WTC11 (cell line): ENCODE measurements around the gene SAPCD2. TPM values are rescaled to one million over a fixed set of nuclear protein-coding genes. Genes with fewer than 3 reads are reported as not detected.

Source experiments
- ATAC-seq: fragments of 200-7000 bp; cut with Tn5 transposase; 2 replicates; pipeline ENCODE4 v1.10.0; 2021; ENCODE audit warnings: mild to moderate bottlenecking, moderate library complexity
- CTCF ChIA-PET: fragments of 300-600 bp; sonication (Branson Sonifier 250); formaldehyde crosslinking; loops from one replicate; lab custom pipeline; 2021; ENCODE audit warnings: antibody characterized with exemption; lab: Charles Lee
- POLR2A ChIA-PET: fragments of 350-600 bp; sonication (Branson Sonifier 250); formaldehyde crosslinking; loops from one replicate; lab custom pipeline; 2021; ENCODE audit warnings: antibody characterized with exemption; lab: Charles Lee
- DNase-seq: peaks from one replicate; pipeline ENCODE4 v3.0.0; 2021; ENCODE audit warnings: low spot score
- H3K27ac Mint-ChIP-seq: 2 replicates; pipeline ENCODE4 v1.8.0; 2021; ENCODE audit warnings: mixed read lengths
- H3K27me3 Mint-ChIP-seq: 2 replicates; pipeline ENCODE4 v1.8.0; 2021; ENCODE audit warnings: low read depth, mild to moderate bottlenecking, moderate library complexity, mixed read lengths
- H3K36me3 Mint-ChIP-seq: 2 replicates; pipeline ENCODE4 v1.8.0; 2021; ENCODE audit warnings: mixed read lengths
- H3K4me1 Mint-ChIP-seq: 2 replicates; pipeline ENCODE4 v1.8.0; 2022; ENCODE audit warnings: mixed read lengths
- H3K4me3 Mint-ChIP-seq: 2 replicates; pipeline ENCODE4 v1.8.0; 2021; ENCODE audit warnings: mild to moderate bottlenecking, moderate library complexity, mixed read lengths
- H3K9me3 Mint-ChIP-seq: 2 replicates; pipeline ENCODE4 v1.8.0; 2021; ENCODE audit warnings: mixed read lengths
- ETV6 ChIP-seq: sonication (generic); formaldehyde crosslinking; IDR thresholded peaks from 2 replicates; pipeline ENCODE4 v1.8.1; 2022; ENCODE audit warnings: mild to moderate bottlenecking, missing genetic modification reagents
- FOXP1 ChIP-seq: sonication (generic); formaldehyde crosslinking; IDR thresholded peaks from 2 replicates; pipeline ENCODE4 v1.8.0; 2022; ENCODE audit warnings: missing genetic modification reagents, mild to moderate bottlenecking, moderate library complexity, borderline replicate concordance
- FOXP4 ChIP-seq: sonication (generic); formaldehyde crosslinking; IDR thresholded peaks from 2 replicates; pipeline ENCODE4 v1.8.0; 2022; ENCODE audit warnings: mild to moderate bottlenecking, missing genetic modification reagents
- GABPB1 ChIP-seq: sonication (generic); formaldehyde crosslinking; IDR thresholded peaks from 2 replicates; pipeline ENCODE4 v1.8.1; 2023; ENCODE audit warnings: mild to moderate bottlenecking, missing genetic modification reagents
- IRF1 ChIP-seq: sonication (generic); formaldehyde crosslinking; IDR thresholded peaks from 2 replicates; pipeline ENCODE4 v1.8.0; 2023; ENCODE audit warnings: missing genetic modification reagents
- MAX ChIP-seq: sonication (generic); formaldehyde crosslinking; IDR thresholded peaks from 2 replicates; pipeline ENCODE4 v1.8.0; 2022; ENCODE audit warnings: mild to moderate bottlenecking, missing genetic modification reagents
- MYBL2 ChIP-seq: sonication (generic); formaldehyde crosslinking; IDR thresholded peaks from 2 replicates; pipeline ENCODE4 v1.8.1; 2023; ENCODE audit warnings: mild to moderate bottlenecking, moderate library complexity, missing genetic modification reagents
- NFATC4 ChIP-seq: fragments of 250-450 bp; sonication (Bioruptor Pico); IDR thresholded peaks from 2 replicates; pipeline ENCODE4 v1.9.0; 2021; ENCODE audit warnings: mild to moderate bottlenecking
- NFE2L1 ChIP-seq: sonication (generic); formaldehyde crosslinking; IDR thresholded peaks from 2 replicates; pipeline ENCODE4 v1.8.1; 2023; ENCODE audit warnings: missing genetic modification reagents
- PREB ChIP-seq: sonication (generic); formaldehyde crosslinking; IDR thresholded peaks from 2 replicates; pipeline ENCODE4 v1.8.1; 2022; ENCODE audit warnings: mild to moderate bottlenecking, missing genetic modification reagents, moderate library complexity, borderline replicate concordance
- RELA ChIP-seq: sonication (generic); formaldehyde crosslinking; IDR thresholded peaks from 2 replicates; pipeline ENCODE4 v1.8.1; 2022; ENCODE audit warnings: missing genetic modification reagents, mild to moderate bottlenecking, borderline replicate concordance
- RORB ChIP-seq: fragments of 250-450 bp; sonication (Bioruptor Pico); IDR thresholded peaks from 2 replicates; pipeline ENCODE4 v1.9.0; 2021; ENCODE audit warnings: mild to moderate bottlenecking
- ZBTB43 ChIP-seq: sonication (generic); formaldehyde crosslinking; IDR thresholded peaks from 2 replicates; pipeline ENCODE4 v1.8.1; 2023; ENCODE audit warnings: mild to moderate bottlenecking, missing genetic modification reagents
- ZNF232 ChIP-seq: sonication (generic); formaldehyde crosslinking; IDR thresholded peaks from 2 replicates; pipeline ENCODE4 v1.8.0; 2022; ENCODE audit warnings: mild to moderate bottlenecking, missing genetic modification reagents
- ZNF416 ChIP-seq: fragments of 250-450 bp; sonication (Bioruptor Pico); IDR thresholded peaks from 2 replicates; pipeline ENCODE4 v1.9.0; 2021; ENCODE audit warnings: mild to moderate bottlenecking, inconsistent platforms
- total RNA-seq: library from RNA; stranded (reverse); gene quantifications from 3 replicates; pipeline ENCODE4 v1.2.3, GENCODE V29; 2021
- TF ChIP-seq, protein P1 (sequence below): fragments of 250-450 bp; sonication (Bioruptor Pico); IDR thresholded peaks from 2 replicates; pipeline ENCODE4 v2.1.2; 2022; ENCODE audit warnings: mild to moderate bottlenecking, moderate library complexity
- TF ChIP-seq, protein P2 (sequence below): fragments of 250-450 bp; sonication (Bioruptor Pico); IDR thresholded peaks from 2 replicates; pipeline ENCODE4 v1.9.0; 2021; ENCODE audit warnings: mild to moderate bottlenecking, borderline replicate concordance

Gene SAPCD2
- total RNA-seq, 1 experiment from 2014 or later, result 67.0 TPM

DNA sequence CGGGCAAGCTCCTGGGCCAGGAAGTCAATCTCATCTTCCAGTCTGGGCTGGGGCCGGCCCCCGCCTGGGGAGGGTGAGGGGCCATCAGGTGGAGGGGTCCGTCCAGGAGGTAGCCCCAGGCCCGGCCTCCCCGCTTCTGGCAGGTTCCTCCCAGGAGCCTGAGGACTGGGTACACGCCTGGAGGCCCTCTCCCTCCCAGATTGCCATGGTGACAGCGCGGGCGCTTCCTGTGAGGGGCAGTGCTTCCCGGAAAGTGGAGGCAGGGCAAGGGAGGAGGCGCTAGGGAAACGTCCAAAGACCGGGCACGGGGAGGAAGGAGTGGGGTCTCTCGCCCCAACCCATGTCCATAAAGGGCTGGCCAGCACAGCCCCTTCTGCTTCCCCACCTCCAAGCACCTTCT lies 29.2 kb downstream of the SAPCD2 start (continued):
- TF ChIP-seq GABPB1 (no peak), MYBL2 (CRISPR knock-in tag) (no peak)
- TF ChIP-seq, protein P1, sequence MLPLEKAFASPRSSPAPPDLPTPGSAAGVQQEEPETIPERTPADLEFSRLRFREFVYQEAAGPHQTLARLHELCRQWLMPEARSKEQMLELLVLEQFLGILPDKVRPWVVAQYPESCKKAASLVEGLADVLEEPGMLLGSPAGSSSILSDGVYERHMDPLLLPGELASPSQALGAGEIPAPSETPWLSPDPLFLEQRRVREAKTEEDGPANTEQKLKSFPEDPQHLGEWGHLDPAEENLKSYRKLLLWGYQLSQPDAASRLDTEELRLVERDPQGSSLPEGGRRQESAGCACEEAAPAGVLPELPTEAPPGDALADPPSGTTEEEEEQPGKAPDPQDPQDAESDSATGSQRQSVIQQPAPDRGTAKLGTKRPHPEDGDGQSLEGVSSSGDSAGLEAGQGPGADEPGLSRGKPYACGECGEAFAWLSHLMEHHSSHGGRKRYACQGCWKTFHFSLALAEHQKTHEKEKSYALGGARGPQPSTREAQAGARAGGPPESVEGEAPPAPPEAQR (CRISPR knock-in tag), result no peak

DNA sequence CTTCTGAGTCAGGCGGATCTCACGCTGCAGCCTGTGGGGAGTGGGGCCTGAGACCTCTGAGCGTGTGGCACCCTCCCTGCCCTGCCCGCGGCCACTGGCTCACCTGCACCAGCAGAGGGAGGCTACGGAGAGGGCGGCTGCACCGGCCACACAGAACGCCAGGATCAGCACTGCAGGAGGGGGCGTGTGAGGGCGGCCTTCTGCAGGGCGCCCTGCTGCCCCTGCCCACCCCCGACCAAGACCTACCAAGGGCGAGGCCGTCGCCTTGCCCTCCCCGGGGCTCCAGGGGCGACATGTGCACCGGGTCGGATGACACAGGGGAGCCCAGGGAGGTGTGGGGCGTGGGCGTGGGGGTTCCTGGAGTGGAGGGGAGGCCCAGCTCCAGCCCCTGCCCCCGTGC lies 29.8 kb downstream of the SAPCD2 start:
- no peak for DNase-seq
- ATAC-seq, result no peak
- ChIA-PET POLR2A (no interaction called here), CTCF (interaction anchor here (4.6 kb wide), 1 partner anchor 11 kb away, joined by 23 read pairs; no protein-coding TSS in a partner anchor)
- H3K36me3 Mint-ChIP-seq, result peaks cover 5% of the 10 kb centered on the region; the same call in 1 of the 2 replicates
- H3K27me3 Mint-ChIP-seq, result peaks cover 9% of the 10 kb centered on the region
- H3K27ac Mint-ChIP-seq, result no peak overlapping the region
- no peaks in the 10 kb centered on the region for H3K9me3 Mint-ChIP-seq
- H3K4me1 Mint-ChIP-seq, result peaks cover 6% of the 10 kb centered on the region
- TF ChIP-seq ETV6 (CRISPR knock-in tag), result no peak
- TF ChIP-seq NFATC4 (CRISPR knock-in tag), result no peak
- TF ChIP-seq, protein P2, sequence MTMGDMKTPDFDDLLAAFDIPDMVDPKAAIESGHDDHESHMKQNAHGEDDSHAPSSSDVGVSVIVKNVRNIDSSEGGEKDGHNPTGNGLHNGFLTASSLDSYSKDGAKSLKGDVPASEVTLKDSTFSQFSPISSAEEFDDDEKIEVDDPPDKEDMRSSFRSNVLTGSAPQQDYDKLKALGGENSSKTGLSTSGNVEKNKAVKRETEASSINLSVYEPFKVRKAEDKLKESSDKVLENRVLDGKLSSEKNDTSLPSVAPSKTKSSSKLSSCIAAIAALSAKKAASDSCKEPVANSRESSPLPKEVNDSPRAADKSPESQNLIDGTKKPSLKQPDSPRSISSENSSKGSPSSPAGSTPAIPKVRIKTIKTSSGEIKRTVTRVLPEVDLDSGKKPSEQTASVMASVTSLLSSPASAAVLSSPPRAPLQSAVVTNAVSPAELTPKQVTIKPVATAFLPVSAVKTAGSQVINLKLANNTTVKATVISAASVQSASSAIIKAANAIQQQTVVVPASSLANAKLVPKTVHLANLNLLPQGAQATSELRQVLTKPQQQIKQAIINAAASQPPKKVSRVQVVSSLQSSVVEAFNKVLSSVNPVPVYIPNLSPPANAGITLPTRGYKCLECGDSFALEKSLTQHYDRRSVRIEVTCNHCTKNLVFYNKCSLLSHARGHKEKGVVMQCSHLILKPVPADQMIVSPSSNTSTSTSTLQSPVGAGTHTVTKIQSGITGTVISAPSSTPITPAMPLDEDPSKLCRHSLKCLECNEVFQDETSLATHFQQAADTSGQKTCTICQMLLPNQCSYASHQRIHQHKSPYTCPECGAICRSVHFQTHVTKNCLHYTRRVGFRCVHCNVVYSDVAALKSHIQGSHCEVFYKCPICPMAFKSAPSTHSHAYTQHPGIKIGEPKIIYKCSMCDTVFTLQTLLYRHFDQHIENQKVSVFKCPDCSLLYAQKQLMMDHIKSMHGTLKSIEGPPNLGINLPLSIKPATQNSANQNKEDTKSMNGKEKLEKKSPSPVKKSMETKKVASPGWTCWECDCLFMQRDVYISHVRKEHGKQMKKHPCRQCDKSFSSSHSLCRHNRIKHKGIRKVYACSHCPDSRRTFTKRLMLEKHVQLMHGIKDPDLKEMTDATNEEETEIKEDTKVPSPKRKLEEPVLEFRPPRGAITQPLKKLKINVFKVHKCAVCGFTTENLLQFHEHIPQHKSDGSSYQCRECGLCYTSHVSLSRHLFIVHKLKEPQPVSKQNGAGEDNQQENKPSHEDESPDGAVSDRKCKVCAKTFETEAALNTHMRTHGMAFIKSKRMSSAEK (CRISPR knock-in tag), result no peak
- TF ChIP-seq IRF1, result no peak
- TF ChIP-seq ZNF232 (CRISPR knock-in tag), result no peak
- no peak for TF ChIP-seq FOXP1 (CRISPR knock-in tag)
- no peak for TF ChIP-seq ZNF416
- no peak for TF ChIP-seq RELA (CRISPR knock-in tag)
- TF ChIP-seq PREB, result no peak
- no peak for TF ChIP-seq NFE2L1 (CRISPR knock-in tag)
- no peak for TF ChIP-seq RORB (CRISPR knock-in tag)
- no peak for TF ChIP-seq ZBTB43
- TF ChIP-seq FOXP4 (CRISPR knock-in tag), result no peak
- no peak for TF ChIP-seq MAX (CRISPR knock-in tag)
- no peak overlapping the region for H3K4me3 Mint-ChIP-seq
